OCI-LY7 (cell line): Measurements from ENCODE around the gene PEPD. TPM values are rescaled to one million over a fixed set of nuclear protein-coding genes. Genes with fewer than 3 reads are reported as not detected.

Experiments
- BruUV-seq: library from RNA; stranded (reverse); fragments of 400-500 nt; replicated peaks from 2 replicates; lab custom pipeline; 2021; lab: Mats Ljungman, UMichigan
- CTCF ChIA-PET: fragments of 300-600 bp; sonication (Branson Sonifier 250); formaldehyde crosslinking; loops from one replicate; lab custom pipeline; 2022; ENCODE audit warnings: antibody characterized with exemption; ENCODE audit not compliant: unreplicated experiment; lab: Charles Lee
- POLR2A ChIA-PET: fragments of 300-600 bp; sonication (Branson Sonifier 250); formaldehyde crosslinking; loops from one replicate; lab custom pipeline; 2022; ENCODE audit warnings: antibody characterized with exemption; lab: Charles Lee
- DNase-seq: peaks from one replicate; pipeline ENCODE4 v3.0.0-alpha.2; 2015; ENCODE audit warnings: low spot score
- H2AFZ ChIP-seq: fragments of 200-600 bp; sonication (generic), shearing (Covaris generic); 2 replicates; pipeline ENCODE4 v1.6.1; 2014; ENCODE audit warnings: mild to moderate bottlenecking, antibody characterized with exemption, low read length, moderate library complexity
- H3K27ac ChIP-seq: fragments of 200-600 bp; sonication (generic); 2 replicates; pipeline ENCODE4 v1.5.1; 2014; ENCODE audit warnings: mixed run types, low read depth, mild to moderate bottlenecking, moderate library complexity, low read length, inconsistent platforms; ENCODE audit not compliant: poor library complexity, severe bottlenecking
- H3K36me3 ChIP-seq: fragments of 200-600 bp; sonication (generic); 2 replicates; pipeline ENCODE4 v1.6.1; 2014; ENCODE audit warnings: mild to moderate bottlenecking, antibody characterized with exemption, low read length, moderate library complexity, mixed read lengths; ENCODE audit not compliant: insufficient read depth
- H3K4me1 ChIP-seq: fragments of 200-600 bp; sonication (generic); 2 replicates; pipeline ENCODE4 v1.5.1; 2014; ENCODE audit warnings: mild to moderate bottlenecking, low read length; ENCODE audit not compliant: insufficient read depth, poor library complexity, severe bottlenecking
- H3K4me2 ChIP-seq: fragments of 200-600 bp; sonication (generic); 2 replicates; pipeline ENCODE4 v1.6.1; 2014; ENCODE audit warnings: mild to moderate bottlenecking, low read length
- H3K4me3 ChIP-seq: fragments of 200-600 bp; sonication (generic); 2 replicates; pipeline ENCODE4 v1.5.1; 2014; ENCODE audit warnings: mild to moderate bottlenecking, low read depth, low read length; ENCODE audit not compliant: poor library complexity, severe bottlenecking
- H3K79me2 ChIP-seq: fragments of 200-600 bp; sonication (generic); 2 replicates; pipeline ENCODE4 v1.6.1; 2016; ENCODE audit warnings: low read depth, mild to moderate bottlenecking, low read length, moderate library complexity, mixed read lengths; ENCODE audit not compliant: insufficient read depth
- H3K9me2 ChIP-seq: fragments of 200-600 bp; sonication (generic); 2 replicates; pipeline ENCODE4 v1.6.1; 2016; ENCODE audit warnings: mild to moderate bottlenecking, low read length, mixed read lengths; ENCODE audit not compliant: insufficient read depth
- H3K9me3 ChIP-seq: fragments of 200-600 bp; sonication (generic); 2 replicates; pipeline ENCODE4 v1.6.1; 2014; ENCODE audit warnings: mild to moderate bottlenecking, mixed run types, low read length, mixed read lengths
- H4K20me1 ChIP-seq: fragments of 200-600 bp; sonication (generic); 2 replicates; pipeline ENCODE4 v1.6.1; 2014; ENCODE audit warnings: mild to moderate bottlenecking, antibody characterized with exemption, low read length, moderate library complexity, mixed read lengths; ENCODE audit not compliant: insufficient read depth
- CTCF ChIP-seq: fragments of 200-600 bp; sonication (generic); conservative IDR thresholded peaks from 2 replicates; pipeline ENCODE4 v1.5.1; 2014; ENCODE audit warnings: mild to moderate bottlenecking, antibody characterized with exemption, low read length, moderate library complexity, mixed read lengths
- EZH2phosphoT487 ChIP-seq: fragments of 200-600 bp; sonication (generic); IDR thresholded peaks from 2 replicates; pipeline ENCODE4 v1.6.1; 2018; ENCODE audit warnings: low read depth, borderline replicate concordance, mild to moderate bottlenecking, mixed run types, antibody characterized with exemption, low read length, moderate library complexity, mixed read lengths
- intact Hi-C: fragments of 100-400 bp; cut with micrococcal nuclease; formaldehyde crosslinking; loops from one replicate; pipeline ENCODE4 v1.10.0; 2022; ENCODE audit not compliant: unreplicated experiment
- total RNA-seq, 2 experiments: library from RNA; depleted of rRNA in 1 of 2; stranded (reverse); fragments of >200 nt in 1 of 2; shearing (Covaris generic) in 1 of 2; gene quantifications; 2 replicates each; pipeline ENCODE4 v1.2.3, GENCODE V29; 2014 to 2022

PEPD gene
- total RNA-seq, 2 experiments from 2014 or later = 24.4 to 29.7 TPM

GRCh38 chr19:33461256-33462111 lies 60.1 kb downstream of the PEPD start:
- Histone ChIP-seq H4K20me1 (no peaks in the 10 kb centered on the region; the same call in 1 of the 2 replicates), H3K9me3 (no peaks in the 10 kb centered on the region), H3K4me3 (no peak overlapping the region), H3K27ac (no peak overlapping the region), H3K9me2 (no peaks in the 10 kb centered on the region), H3K4me2 (no peak overlapping the region), H3K4me1 (no peaks in the 10 kb centered on the region), H3K79me2 (no peaks in the 10 kb centered on the region), H2AFZ (no peak overlapping the region), H3K36me3 (no peaks in the 10 kb centered on the region)
- TF ChIP-seq EZH2phosphoT487 = no peak
- no peak for TF ChIP-seq CTCF
- POLR2A ChIA-PET = no interaction called here
- BruUV-seq = no TSS peak
- CTCF ChIA-PET = no interaction called here
- DNase-seq = no peak
- intact Hi-C loops = no loop called here

- intact Hi-C loops = no loop called here
- no peaks in the 10 kb centered on the region for H3K36me3 ChIP-seq
- POLR2A ChIA-PET = no interaction called here
- no peaks in the 10 kb centered on the region for H3K9me3 ChIP-seq
- TF ChIP-seq CTCF (no peak), EZH2phosphoT487 (no peak)
- H3K4me1 ChIP-seq = no peaks in the 10 kb centered on the region
- H2AFZ ChIP-seq = no peak overlapping the region
- DNase-seq = no peak
- no peak overlapping the region for H3K27ac ChIP-seq
- no peaks in the 10 kb centered on the region for H3K9me2 ChIP-seq
- CTCF ChIA-PET = no interaction called here
- H3K4me3 ChIP-seq = no peak overlapping the region
- no peaks in the 10 kb centered on the region; the same call in 1 of the 2 replicates for H4K20me1 ChIP-seq
- BruUV-seq = no TSS peak
- no peak overlapping the region for H3K4me2 ChIP-seq
- H3K79me2 ChIP-seq = no peaks in the 10 kb centered on the region
Measured at GRCh38 chr19:33460221-33460908, 61.2 kb downstream of the PEPD start.
